DMS 273 (cell line): Measurements from ENCODE around the gene SLC43A2.
"Not testable (repeated sequence)": the region's sequence is repeated elsewhere in the genome, so short reads cannot be mapped to it uniquely, and the experiment has no call there.

Source experiments
- DNase-seq: peaks from one replicate; lab custom pipeline; 2025; ENCODE audit not compliant: unreplicated experiment; lab: John Stamatoyannopoulos, UW

SLC43A2 gene

DNA sequence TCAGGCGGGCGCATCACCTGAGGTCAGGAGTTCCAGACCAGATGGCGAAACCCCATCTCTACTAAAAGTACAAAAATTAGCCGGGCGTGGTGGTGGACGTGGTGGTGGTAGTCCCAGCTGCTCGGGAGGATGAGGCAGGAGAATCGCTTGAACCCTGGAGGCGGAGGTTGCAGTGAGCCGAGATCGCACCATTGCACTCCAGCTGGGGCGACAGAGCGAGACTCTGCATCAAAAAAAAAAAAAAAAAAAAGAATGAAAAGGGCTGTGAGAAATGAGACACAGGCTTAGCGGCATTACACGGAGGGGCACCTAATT, 65.2 kb downstream of the SLC43A2 start:
- DNase-seq, result not testable (repeated sequence)

DNA sequence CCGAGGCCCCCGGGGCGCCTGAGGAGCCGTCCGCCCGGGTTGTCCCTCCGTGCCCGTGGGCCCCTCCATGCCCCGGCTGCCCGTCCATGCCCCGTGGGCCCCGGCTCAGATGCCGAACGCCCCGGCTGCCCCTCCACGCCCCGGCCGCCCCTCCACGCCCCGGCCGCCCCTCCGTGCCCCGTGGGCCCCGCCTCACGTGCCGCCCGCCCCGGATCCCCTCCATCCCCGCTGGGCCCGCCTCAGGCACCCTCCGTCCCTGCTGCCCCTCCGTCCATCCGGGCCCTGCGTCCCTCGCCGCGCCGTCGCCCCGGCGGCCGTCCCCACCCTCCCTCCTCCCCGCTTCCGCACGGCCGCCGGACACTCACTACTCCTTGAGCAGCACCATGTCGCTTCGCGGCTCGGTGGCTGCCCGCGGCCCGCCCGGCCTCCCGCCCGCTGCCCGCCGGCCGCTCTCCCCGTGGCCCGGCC, 66.4 kb downstream of the SLC43A2 start:
- DNase-seq, result peak; percentile 53

DNA sequence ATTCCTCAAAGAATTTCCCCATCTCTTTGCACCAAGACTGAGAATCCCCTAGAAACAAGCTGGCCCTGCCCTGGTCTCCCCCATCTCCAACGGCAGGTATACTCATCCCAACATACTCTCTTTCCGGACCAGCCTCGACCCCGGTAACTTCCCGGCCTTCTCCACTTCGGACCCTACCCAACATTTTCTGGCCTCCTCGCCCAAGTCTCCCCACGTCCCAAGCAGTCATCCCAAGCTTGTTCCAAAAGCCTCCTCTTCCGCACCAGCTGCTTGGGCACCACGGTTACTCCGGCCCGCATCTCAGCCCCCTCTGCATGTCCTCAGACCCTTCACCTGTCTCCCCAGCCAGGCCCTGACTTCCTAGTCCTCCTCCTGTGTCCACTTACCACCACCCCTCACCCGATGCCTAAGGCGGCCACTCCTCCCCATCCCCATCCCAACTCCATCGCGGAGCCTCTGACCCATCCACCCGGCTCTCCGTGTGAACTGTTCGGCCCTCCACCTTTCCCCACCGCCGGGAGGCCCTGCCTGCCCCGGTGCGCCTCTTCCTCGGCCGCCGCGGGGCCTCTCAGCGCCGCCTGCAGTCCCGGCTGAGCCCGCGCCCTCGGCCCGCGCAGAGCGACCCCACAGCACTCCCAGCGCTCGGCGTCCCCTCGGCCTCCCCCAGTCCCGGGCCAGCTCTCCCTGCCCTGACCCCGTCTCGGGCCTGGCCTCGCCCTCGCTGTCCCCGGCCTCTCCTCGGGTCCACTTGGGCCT, 67.0 kb downstream of the SLC43A2 start:
- DNase-seq, result peak; percentile 40

DNA sequence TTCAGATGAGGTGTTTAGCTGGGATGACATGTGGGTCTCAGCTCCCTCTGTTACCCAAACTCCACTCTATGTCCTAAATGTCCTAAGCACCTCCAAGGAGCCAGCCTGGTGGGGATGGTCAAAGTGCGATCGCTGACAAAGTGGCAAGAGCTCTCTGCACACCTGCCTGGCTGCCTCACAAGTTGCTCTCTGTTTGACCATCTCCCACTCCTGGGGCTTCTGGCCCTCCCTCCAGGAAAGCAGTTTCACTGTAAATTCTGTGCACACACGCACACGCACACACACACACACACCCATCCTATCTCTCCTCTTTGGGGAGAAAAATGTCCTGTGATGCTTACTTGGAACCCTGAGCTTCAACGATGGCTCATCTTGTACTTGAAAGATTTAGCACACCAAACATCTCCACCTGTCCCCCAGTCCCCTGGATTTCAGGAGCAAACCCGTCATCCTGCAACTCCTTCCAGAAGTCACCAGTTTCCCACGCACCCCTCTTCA, 67.7 kb downstream of the SLC43A2 start:
- DNase-seq, result no peak

DNA sequence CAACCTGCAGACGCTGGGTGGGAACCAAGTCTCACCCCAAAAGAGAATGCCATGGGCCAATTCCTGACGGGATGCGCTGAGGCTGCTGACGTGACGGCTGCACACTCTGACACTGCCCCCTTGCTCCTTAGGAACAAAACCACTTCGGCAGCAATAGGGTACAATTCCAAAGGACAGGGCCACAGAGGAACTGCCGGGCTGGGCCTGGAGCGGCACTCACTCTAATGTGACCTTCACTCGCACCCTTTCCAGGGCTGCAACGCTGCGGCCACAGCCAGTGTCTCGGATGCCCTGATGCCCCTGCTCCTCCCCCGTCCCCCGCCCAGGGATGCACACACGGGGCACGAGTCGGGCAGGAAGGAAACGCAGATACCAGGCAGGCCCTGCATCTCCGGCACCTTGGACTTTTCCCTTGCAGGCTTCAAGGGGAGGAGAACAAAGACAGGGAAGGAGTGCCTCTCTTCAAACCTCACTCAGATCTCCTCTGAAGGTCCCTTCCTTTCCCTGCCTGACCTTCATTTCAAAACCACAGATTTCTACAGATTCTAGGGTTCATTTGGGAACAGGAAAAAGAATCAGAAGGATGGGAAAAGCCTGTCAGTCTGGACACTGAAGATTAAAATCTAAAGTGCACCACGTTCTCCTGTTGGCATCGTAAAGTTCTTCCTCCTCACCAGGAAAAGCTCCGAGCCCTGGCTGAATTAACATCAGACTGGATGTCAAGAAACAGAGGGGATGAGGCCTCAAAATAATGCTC, 68.4 kb downstream of the SLC43A2 start:
- no peak for DNase-seq

DNA sequence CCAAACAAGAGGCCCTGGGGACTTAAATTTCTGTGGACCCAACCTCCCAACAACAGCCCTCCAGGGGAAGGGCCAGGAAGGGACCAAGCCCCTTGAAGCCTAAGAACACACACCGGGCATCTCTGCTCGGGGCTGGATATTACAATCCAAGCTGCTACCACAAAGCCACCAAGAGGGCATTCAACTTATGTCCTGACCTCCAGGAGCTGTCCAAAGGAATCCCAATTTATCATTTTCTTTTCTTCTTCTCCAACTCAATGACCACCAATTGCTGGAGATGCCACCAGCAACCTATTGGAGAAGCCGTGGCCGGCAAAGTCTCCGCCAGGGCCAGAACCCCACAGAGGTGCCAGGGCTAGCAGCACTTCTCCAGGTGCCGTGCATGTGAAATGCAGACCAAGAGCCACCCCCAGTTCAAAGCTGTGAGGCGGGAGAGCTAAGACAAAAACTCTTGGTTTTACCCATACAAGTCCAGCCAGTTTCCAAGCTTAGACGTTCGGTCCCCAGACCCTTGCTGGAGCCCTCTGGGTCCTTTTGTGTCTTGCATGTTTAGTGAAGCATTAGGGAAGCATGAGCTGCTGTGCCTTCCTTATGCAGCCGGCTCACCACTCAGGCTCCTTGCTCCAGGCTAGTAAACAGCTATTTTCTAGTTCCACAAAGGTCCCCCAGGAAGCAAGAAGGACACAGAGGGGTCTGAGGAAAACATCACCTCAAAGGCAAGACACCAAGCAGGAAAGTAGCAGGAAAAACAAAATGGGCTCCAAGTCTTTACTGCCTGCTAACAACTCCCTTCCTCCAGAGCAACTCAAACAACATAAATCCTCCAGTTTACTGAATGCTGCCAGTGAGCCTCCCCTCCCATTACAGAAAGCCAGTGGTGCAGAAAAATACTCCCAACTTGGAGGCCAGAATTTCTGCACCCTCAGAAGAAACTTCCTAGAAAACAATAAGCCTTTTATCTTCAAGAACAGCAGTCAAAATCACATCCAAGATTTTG, 69.3 kb downstream of the SLC43A2 start:
- DNase-seq, result no peak

DNA sequence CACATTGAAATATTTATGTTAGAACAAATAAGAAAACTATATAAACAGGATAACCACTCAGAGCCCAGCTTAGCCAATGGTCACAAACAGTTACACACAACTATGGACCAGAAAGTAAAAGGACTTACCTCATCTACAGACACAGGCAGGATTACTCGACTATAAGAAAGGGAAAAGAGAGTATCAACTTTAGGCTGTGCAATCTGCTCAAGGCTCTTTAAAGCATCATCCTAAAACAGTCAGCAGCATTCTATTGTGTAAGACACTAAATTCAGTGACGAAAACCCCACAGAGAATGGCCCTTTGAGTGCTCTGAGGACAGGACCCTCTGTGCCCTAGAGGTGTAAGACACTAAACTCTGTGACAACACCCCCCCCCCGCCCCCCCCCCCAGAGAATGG, 70.2 kb downstream of the SLC43A2 start:
- DNase-seq, result no peak

DNA sequence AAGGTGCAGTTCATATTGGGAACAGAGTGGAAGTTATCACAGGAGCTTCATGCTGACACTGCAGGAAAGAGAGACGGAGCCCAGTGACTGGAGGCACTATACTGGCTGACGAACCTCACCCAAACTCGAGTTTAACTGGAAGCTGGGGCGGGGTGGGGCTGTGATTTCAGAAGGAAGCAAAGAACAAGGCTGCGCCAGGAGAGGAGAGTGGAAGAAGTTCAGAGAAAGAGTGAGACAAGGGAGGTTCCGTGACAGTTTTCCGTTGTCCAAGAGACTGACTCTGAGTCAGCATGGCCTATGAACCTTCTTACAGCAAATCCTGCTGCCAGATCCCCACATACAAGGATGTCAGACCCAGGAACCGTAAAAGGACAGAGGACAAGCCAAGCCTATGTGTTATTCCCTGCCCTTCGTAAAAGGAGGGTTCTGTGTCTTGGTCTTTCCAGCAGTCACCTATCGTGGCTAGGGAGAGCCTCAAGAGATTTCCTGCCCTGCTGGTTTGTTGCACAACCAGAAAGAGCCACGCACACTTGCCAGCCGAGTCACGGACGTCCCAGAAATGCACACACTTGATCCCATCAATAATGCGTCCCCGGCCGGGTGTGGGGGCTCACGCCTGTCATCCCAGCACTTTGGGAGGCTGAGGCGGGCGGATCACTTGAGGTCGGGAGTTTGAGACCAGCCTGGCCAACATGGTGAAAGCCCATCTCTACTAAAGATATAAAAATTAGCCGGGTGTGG, 71.1 kb downstream of the SLC43A2 start:
- DNase-seq, result no peak

DNA sequence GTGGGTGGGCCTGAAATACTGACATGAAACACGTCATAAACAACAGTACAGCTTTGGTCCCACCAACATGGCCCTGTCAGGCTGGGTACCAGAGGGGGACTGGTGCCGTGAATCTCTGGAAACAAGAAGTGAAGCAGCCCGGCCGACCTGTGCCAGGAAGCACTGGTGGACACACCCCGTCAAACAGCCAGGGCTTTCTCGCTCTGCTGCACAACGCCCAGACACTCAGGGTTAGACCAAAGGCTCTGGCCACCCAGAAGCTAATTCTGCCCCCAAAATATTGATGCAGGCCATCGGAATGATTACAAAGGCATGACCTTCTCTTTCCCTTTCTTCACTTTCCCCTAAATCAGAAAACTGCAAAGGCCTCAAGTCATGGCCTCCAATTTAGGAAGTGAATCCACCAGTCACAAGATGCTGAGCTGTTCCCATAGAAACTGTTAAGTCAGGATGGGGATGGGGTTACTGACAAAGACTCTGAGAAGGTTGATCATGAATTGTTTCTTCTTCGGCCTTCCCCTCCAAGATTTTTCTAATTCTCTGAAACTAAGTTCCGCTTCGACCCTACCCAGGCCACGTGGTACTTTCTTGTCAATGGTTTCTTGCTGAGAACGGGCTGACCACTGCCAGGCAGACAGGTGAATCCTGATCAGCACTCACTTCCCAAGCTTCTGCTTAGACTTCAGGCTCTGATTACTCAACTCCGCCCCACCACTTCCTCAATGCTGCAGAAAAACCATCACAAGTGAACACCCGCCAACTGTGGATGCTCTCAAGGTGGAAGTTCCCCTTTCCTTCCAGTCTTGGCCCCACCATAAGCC, 72.8 kb downstream of the SLC43A2 start:
- no peak for DNase-seq

DNA sequence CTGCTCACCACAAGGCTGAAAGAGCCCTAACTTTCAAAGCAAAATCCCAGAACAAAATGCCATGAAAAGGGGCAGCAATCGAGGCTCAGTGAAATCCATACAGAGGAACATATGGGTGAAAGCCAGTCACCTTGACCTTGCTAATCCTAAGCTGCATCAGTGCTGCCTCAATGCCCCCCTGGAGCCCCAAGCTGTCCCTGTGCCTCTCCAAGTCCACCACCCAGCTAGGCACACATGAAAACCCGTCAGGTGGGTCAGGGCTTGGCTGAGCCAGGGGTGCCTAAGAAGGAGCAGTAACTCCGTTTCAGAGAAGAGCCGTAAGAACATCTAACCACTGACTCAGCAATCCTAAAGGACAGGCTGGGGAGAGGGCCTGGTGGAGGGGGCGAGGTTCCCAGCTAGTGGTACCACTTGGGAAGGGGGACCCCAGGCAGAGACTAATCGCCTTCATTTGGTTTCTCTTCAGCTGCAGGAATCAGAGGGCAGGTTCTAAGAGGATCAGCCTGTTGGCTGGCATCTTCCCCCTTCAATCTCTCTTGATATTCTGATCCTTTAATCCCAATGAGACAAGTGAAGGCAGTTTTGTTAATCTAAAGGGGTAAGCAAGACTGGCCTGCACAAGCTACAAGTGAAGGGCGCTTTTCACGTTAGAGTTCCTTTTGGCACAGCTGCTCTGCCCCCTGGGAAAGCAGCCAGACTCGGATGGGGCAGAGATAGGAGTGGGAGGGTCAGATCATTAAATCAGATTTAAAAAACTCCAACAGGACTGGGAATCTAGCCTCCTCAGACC, 73.7 kb downstream of the SLC43A2 start:
- DNase-seq, result peak; percentile 16

DNA sequence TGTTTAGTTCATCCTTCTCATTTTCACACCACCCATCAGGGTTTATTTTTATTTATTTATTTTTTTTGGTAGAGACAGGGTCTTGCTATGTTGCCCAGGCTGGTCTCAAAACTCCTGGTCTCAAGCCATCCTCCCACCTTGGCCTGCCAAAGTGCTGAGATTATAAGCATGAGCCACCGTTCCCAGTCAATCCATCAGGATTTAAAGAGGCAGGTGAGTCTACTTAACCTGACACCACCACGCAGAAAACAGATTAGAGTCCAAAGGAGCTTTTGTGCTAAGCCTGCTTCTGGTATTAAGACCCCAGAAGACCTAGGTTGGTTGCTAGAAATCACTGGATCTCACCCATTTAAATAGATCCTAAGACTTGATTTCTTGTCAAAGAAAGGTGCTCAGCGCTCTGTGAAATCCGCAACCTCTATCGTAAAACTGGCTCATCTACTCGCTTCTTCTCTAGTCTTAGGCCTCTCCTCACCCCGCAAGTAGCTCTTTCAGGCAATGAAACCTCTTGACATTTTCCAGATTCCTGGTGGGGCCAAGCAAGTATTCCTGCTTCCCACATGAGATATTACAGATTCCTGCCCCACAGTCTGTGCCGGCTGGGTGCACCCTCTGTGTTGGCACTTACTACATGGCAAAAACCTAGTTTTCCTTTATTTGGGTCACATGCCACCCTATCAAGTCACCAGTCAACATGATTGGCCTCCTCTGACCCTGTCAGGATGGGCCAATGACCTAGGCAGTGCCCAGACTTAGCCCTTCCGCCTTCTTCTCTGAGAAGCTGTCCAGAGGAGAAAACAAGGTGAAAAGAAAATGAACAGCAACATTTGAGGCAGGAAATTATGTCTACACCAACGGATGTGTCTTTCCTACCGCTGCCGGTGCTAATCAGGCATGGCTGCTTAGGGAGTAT, 75.0 kb downstream of the SLC43A2 start:
- DNase-seq, result no peak

DNA sequence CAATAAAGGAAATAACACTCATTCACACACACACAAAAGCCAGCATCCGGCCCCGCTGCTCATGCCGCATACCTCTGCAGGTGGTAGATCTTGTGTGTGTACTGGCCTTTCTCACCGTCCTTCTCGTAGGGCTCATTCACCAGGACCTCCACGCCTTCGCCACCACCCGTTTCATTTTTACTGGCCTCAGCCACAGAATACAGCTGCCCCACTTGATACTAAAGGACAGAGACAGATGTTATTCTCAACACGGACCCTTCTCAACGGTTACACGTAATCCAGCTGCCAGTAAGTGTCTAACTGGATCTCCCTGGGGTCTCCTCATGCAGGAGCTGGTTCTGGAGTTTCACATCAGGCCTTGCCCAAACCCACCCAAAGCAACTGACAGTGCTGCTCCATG, 75.7 kb downstream of the SLC43A2 start:
- no peak for DNase-seq

DNA sequence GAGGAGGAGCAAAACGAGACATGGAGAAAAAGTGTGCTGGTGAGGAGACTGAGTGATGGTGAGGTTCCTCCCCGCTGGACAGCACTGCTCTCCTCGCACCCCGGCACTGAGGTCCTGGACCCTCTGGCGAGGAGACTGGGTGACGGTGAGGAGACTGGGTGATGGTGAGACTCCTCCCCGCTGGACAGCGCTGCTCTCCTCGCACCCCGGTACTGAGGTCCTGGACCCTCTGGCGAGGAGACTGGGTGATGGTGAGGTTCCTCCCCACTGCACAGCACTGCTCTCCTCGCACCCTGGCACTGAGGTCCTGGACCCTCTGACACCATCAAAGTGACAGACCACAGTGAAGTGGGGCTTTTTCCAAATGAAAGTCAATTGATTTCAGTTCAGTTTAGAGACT, 76.9 kb downstream of the SLC43A2 start:
- DNase-seq, result no peak

DNA sequence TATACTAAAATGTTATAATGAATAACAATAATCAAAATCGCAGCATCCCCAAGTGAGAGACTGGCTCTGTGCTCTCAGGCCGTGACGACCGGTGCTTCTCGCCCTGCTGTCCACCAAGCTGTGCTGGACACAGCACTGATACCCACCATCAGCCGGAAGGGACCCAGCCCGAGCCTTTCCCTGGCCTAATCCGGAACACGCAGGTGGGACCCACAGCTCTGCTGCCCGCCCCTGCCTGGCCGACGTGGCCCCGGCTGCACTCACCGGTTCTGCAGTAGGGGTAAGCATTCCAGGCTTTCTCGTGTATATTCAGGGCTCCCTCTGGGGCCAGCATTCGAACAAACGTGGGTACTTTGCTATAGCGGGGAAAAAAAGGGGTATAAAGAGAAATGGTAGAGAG, 80.6 kb downstream of the SLC43A2 start:
- no peak for DNase-seq

DNA sequence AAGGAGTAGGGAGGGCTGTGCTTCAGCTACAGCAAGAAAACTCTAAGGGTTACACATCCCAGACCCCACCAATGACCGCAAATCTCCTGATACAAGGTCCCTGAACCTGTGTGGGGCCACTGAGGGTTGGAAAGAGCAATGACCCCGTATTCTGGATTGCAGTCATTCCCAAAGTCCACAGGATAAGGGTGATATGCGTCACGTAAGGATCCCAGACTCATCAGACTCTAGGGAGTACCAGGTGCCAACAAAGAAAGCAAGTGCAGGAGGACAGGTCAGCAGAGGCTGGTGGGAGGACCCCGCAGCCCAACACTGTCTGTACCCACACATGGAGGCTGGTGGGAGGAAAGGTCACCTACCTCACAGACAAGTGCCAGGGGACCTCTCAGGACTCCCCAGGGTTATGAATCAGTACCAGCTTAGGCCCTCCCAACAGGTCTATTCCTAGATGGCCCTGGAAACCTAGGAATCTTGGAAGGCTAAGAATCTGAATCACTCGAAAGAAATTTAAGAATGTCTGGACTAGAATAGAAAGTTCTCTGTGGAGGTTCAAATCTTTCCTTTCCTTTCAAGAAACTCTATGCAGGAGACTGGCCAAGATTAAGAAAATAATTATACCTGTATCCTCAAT, 82.2 kb downstream of the SLC43A2 start:
- DNase-seq, result no peak

DNA sequence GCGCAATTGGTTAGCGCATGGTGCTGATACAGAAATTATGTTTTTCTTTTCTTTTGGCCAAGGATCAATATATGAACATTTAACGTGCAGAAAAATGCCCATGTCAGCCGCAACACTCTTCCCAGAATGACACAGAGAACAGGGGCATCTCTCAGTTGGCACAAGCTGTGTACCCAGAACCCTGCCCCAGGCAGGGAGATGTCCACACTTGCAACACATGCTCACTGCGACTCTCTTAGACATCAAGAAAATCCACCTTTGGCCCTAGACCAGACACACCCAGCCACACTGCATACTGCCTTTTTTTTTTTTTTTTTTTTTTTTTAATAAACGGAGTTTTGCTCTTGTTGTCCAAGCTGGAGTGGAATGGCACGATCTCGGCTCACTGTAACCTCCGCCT, 83.0 kb downstream of the SLC43A2 start:
- no peak for DNase-seq

DNA sequence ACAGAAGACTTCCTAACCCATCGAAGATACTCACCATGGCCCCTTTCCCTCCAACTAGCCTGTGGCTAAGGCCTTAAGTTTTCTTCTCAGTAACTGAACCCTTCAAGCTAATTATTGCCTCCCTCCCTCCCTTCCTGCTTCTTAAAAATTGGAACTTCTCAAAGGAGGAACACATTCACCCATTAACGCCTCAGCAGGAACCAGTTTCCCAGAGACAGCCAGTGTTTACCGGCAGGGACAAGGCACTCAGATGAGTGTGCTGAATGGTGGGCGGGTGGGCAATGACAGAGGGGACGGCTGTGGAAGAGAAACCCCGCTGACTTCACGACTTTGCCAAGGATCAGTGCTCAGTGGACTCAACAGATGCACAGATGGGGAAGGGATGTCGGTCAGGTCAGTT, 86.3 kb downstream of the SLC43A2 start:
- DNase-seq, result no peak
